Esophagus squamous epithelium (tissue), 4 donors: Measurements from ENCODE around the gene TCP11.

Experiments
- CTCF ChIP-seq, 6 experiments: fragments of 450-650 bp in 4 of 6; fragments of 200-600 bp in 2 of 6; sonication (generic) in 2 of 6; IDR thresholded peaks; one replicate each; pipeline ENCODE4 v1.5.1; 2016 to 2019; ENCODE audit warnings: antibody characterized with exemption in 6 of 6, mild to moderate bottlenecking in 4 of 6, moderate library complexity in 4 of 6
- POLR2A ChIP-seq, 4 donors: fragments of 450-650 bp; IDR thresholded peaks; one replicate each; pipeline ENCODE4 v1.6.1; 2017; ENCODE audit warnings: antibody characterized with exemption in 4 of 4, mild to moderate bottlenecking in 4 of 4, moderate library complexity in 3 of 4

GRCh38 chr6:35170891-35171290 is 29.8 kb upstream of the TCP11 start:
- TF ChIP-seq CTCF (IDR thresholded peaks at IDR 0.05) (no peak), POLR2A (IDR thresholded peaks at IDR 0.05) (no peak)
